H9 (cell line): ENCODE results near the gene CMTM7. TPM values are rescaled to one million over a fixed set of nuclear protein-coding genes. Genes with fewer than 3 reads are reported as not detected.

Experiments
- DNase-seq: peaks from one replicate; pipeline ENCODE4 v3.0.0-alpha.2; 2017
- H2AFZ ChIP-seq: one replicate; pipeline ENCODE4 v1.6.1; 2013; ENCODE audit warnings: mild to moderate bottlenecking, low read length, control low read depth, moderate library complexity
- H2AK5ac ChIP-seq: 2 replicates; pipeline ENCODE4 v1.6.1; 2013; ENCODE audit warnings: low read length, control low read depth, mixed read lengths; ENCODE audit not compliant: insufficient read length
- H2BK120ac ChIP-seq: one replicate; pipeline ENCODE4 v1.6.1; 2013; ENCODE audit warnings: low read depth, mild to moderate bottlenecking, low read length, control low read depth, inconsistent platforms; ENCODE audit not compliant: poor library complexity, severe bottlenecking
- H2BK12ac ChIP-seq: 2 replicates; pipeline ENCODE4 v1.6.1; 2013; ENCODE audit warnings: low read length, control low read depth, mixed read lengths, low read depth; ENCODE audit not compliant: insufficient read length
- H2BK15ac ChIP-seq: 2 replicates; pipeline ENCODE4 v1.6.1; 2013; ENCODE audit warnings: low read depth, low read length, control low read depth
- H2BK20ac ChIP-seq: one replicate; pipeline ENCODE4 v1.6.1; 2013; ENCODE audit warnings: low read depth, mild to moderate bottlenecking, low read length, control low read depth, inconsistent platforms; ENCODE audit not compliant: poor library complexity, severe bottlenecking
- H2BK5ac ChIP-seq: 2 replicates; pipeline ENCODE4 v1.6.1; 2013; ENCODE audit warnings: low read length, control low read depth, mixed read lengths; ENCODE audit not compliant: insufficient read length
- H3K14ac ChIP-seq: 2 replicates; pipeline ENCODE4 v1.6.1; 2013; ENCODE audit warnings: low read length, control low read depth; ENCODE audit not compliant: insufficient read depth
- H3K18ac ChIP-seq: 2 replicates; pipeline ENCODE4 v1.6.1; 2013; ENCODE audit warnings: low read depth, mild to moderate bottlenecking, mixed read lengths, low read length, control low read depth; ENCODE audit not compliant: insufficient read length
- H3K23ac ChIP-seq: 2 replicates; pipeline ENCODE4 v1.6.1; 2013; ENCODE audit warnings: low read length, control low read depth, mixed read lengths, low read depth; ENCODE audit not compliant: insufficient read length
- H3K23me2 ChIP-seq: 2 replicates; pipeline ENCODE4 v1.6.1; 2013; ENCODE audit warnings: low read depth, mild to moderate bottlenecking, mixed read lengths, low read length, control low read depth; ENCODE audit not compliant: insufficient read length, poor library complexity, severe bottlenecking
- H3K27ac ChIP-seq: 2 replicates; pipeline ENCODE4 v1.5.1; 2013; ENCODE audit warnings: low read length, control low read depth, mixed read lengths, low read depth; ENCODE audit not compliant: insufficient read length
- H3K27me3 ChIP-seq: 2 replicates; pipeline ENCODE4 v1.6.1; 2013; ENCODE audit warnings: low read length, control low read depth, inconsistent platforms; ENCODE audit not compliant: insufficient read depth
- H3K4ac ChIP-seq: 2 replicates; pipeline ENCODE4 v1.6.1; 2013; ENCODE audit warnings: low read depth, mild to moderate bottlenecking, control low read depth, inconsistent platforms, low read length, moderate library complexity
- H3K4me1 ChIP-seq: 2 replicates; pipeline ENCODE4 v1.6.1; 2013; ENCODE audit warnings: low read length, control low read depth, inconsistent platforms; ENCODE audit not compliant: insufficient read depth
- H3K4me2 ChIP-seq: 2 replicates; pipeline ENCODE4 v1.6.1; 2013; ENCODE audit warnings: low read length, control low read depth, mixed read lengths; ENCODE audit not compliant: insufficient read length, insufficient read depth
- H3K56ac ChIP-seq: 2 replicates; pipeline ENCODE4 v1.6.1; 2013; ENCODE audit warnings: low read depth, mild to moderate bottlenecking, mixed read lengths, low read length, control low read depth; ENCODE audit not compliant: insufficient read length
- H3K79me1 ChIP-seq: 2 replicates; pipeline ENCODE4 v1.6.1; 2013; ENCODE audit warnings: low read depth, mild to moderate bottlenecking, moderate library complexity, low read length, control low read depth, inconsistent platforms; ENCODE audit not compliant: insufficient read depth, poor library complexity, severe bottlenecking
- H3K79me2 ChIP-seq: 2 replicates; pipeline ENCODE4 v1.6.1; 2013; ENCODE audit warnings: low read length, control low read depth, inconsistent platforms; ENCODE audit not compliant: insufficient read depth
- H3K9ac ChIP-seq: 2 replicates; pipeline ENCODE4 v1.6.1; 2013; ENCODE audit warnings: low read length, control low read depth, mixed read lengths; ENCODE audit not compliant: insufficient read length; ENCODE audit errors: extremely low read depth
- H3K9me3 ChIP-seq: one replicate; pipeline ENCODE4 v1.6.1; 2013; ENCODE audit warnings: low read depth, low read length, inconsistent platforms; ENCODE audit not compliant: control insufficient read depth
- H3T11ph ChIP-seq: one replicate; pipeline ENCODE4 v1.6.1; 2013; ENCODE audit warnings: mild to moderate bottlenecking, low read length, control low read depth, inconsistent platforms
- H4K20me1 ChIP-seq: one replicate; pipeline ENCODE4 v1.6.1; 2013; ENCODE audit not compliant: control insufficient read depth, insufficient read length, insufficient read depth
- H4K5ac ChIP-seq: 2 replicates; pipeline ENCODE4 v1.6.1; 2013; ENCODE audit warnings: low read depth, mild to moderate bottlenecking, mixed read lengths, low read length, control low read depth; ENCODE audit not compliant: insufficient read length
- H4K8ac ChIP-seq: replicated peaks from 2 replicates; pipeline ENCODE4 v1.6.1; 2013; ENCODE audit warnings: low read length, control low read depth, mixed read lengths, low read depth; ENCODE audit not compliant: insufficient read length
- H4K91ac ChIP-seq: 2 replicates; pipeline ENCODE4 v1.6.1; 2013; ENCODE audit warnings: low read depth, mild to moderate bottlenecking, moderate library complexity, mixed read lengths, low read length, control low read depth; ENCODE audit not compliant: insufficient read length
- H3K27ac Mint-ChIP-seq, 3 experiments: 2 replicates in 2 of 3; 3 replicates in 1 of 3; pipeline ENCODE4 v1.8.0; 2020 to 2021; ENCODE audit warnings: mixed read lengths in 3 of 3, mild to moderate bottlenecking in 1 of 3, moderate library complexity in 1 of 3
- H3K27me3 Mint-ChIP-seq: 2 replicates; pipeline ENCODE4 v1.8.0; 2021; ENCODE audit warnings: low read depth, mild to moderate bottlenecking, moderate library complexity, mixed read lengths
- H3K36me3 Mint-ChIP-seq, 3 experiments: 2 replicates in 2 of 3; 3 replicates in 1 of 3; pipeline ENCODE4 v1.8.0; 2020 to 2021; ENCODE audit warnings: low read depth in 3 of 3, mixed read lengths in 3 of 3; ENCODE audit not compliant: insufficient read depth in 1 of 3
- H3K4me1 Mint-ChIP-seq, 2 experiments: 2 replicates each; pipeline ENCODE4 v1.8.0; 2020; ENCODE audit warnings: mixed read lengths in 2 of 2
- H3K4me3 Mint-ChIP-seq, 2 experiments: 2 replicates in 1 of 2; 3 replicates in 1 of 2; pipeline ENCODE4 v1.8.0; 2020 to 2021; ENCODE audit warnings: mild to moderate bottlenecking in 2 of 2, mixed read lengths in 2 of 2, moderate library complexity in 1 of 2
- H3K9me3 Mint-ChIP-seq, 2 experiments: 2 replicates in 1 of 2; 3 replicates in 1 of 2; pipeline ENCODE4 v1.8.0; 2020; ENCODE audit warnings: mild to moderate bottlenecking in 2 of 2, mixed read lengths in 2 of 2, moderate library complexity in 1 of 2
- WGBS: extraction: QIAGEN DNeasy Blood & Tissue Kit; methylation state at CpG from one replicate; pipeline ENCODE4 v1.1.7; 2013; ENCODE audit warnings: missing lambda C conversion rate, low lambda C conversion rate, mixed read lengths; ENCODE audit not compliant: insufficient read length; ENCODE audit errors: extremely low coverage; 5-methylcytosine and 5-hydroxymethylcytosine counted together
- total RNA-seq: library from RNA; stranded (reverse); gene quantifications from 2 replicates; pipeline ENCODE4 v1.2.1, GENCODE V29; 2021
- TF ChIP-seq, protein P1 (sequence below): fragments of 200-600 bp; sonication (generic); conservative IDR thresholded peaks from 3 replicates; pipeline ENCODE4 v1.8.0; 2021; ENCODE audit warnings: antibody characterized with exemption, mild to moderate bottlenecking

Gene CMTM7
- total RNA-seq, 1 experiment from 2014 or later, result 23.9 TPM

DNA sequence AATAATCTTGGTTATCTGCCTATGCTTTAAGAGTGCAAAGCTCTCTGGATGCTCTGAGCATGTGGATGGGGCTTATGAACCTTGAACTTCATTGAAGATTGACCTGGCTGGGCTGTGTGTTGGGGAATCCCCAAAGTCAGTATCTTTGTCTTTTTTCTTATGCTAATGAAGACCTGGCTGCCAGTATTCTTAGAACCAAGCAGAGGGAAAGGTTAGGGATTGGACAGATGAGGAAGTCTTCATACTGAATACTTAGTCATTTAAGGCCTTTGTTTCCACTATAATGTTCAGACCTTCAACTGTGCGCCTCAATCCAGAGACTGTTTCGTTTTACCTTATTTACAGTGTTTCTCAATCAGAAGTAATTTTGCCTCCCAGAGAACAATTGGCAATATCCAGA lies 42.5 kb upstream of the CMTM7 start:
- Histone ChIP-seq H2BK12ac (no peak overlapping the region), H2BK15ac (no peak overlapping the region), H3K23ac (no peak overlapping the region), H2BK5ac (no peak overlapping the region), H4K8ac (no peak overlapping the region), H3K18ac (no peak overlapping the region), H2BK120ac (no peak overlapping the region), H2BK20ac (no peak overlapping the region), H3K4me1 (peaks cover 8% of the 10 kb centered on the region), H3K56ac (no peak overlapping the region), H3K14ac (no peak overlapping the region), H3K79me1 (no peaks in the 10 kb centered on the region), H3K27ac (no peak overlapping the region), H3K9ac (no peak overlapping the region), H3K4ac (no peak overlapping the region), H3K27me3 (no peaks in the 10 kb centered on the region), H4K91ac (no peak overlapping the region), H2AK5ac (no peak overlapping the region), H3T11ph (no peak overlapping the region), H3K79me2 (no peaks in the 10 kb centered on the region), H4K5ac (no peak overlapping the region), H2AFZ (no peak overlapping the region), H3K23me2 (no peaks in the 10 kb centered on the region), H3K9me3 (no peaks in the 10 kb centered on the region), H3K4me2 (no peak overlapping the region), H4K20me1 (no peaks in the 10 kb centered on the region)
- H3K27ac Mint-ChIP-seq, result peak overlapping the region; percentile 5 to 20 (median 8); a peak in 5 of 7 replicates
- H3K4me1 Mint-ChIP-seq, result peaks cover 33 to 37% of the 10 kb centered on the region in 2 experiments
- no peaks in the 10 kb centered on the region for H3K27me3 Mint-ChIP-seq
- H3K9me3 Mint-ChIP-seq, result no peaks in the 10 kb centered on the region
- H3K36me3 Mint-ChIP-seq, result no peaks in the 10 kb centered on the region
- no CpG with 5 or more reads among the region's 2 CpGs for WGBS
- TF ChIP-seq, protein P1, sequence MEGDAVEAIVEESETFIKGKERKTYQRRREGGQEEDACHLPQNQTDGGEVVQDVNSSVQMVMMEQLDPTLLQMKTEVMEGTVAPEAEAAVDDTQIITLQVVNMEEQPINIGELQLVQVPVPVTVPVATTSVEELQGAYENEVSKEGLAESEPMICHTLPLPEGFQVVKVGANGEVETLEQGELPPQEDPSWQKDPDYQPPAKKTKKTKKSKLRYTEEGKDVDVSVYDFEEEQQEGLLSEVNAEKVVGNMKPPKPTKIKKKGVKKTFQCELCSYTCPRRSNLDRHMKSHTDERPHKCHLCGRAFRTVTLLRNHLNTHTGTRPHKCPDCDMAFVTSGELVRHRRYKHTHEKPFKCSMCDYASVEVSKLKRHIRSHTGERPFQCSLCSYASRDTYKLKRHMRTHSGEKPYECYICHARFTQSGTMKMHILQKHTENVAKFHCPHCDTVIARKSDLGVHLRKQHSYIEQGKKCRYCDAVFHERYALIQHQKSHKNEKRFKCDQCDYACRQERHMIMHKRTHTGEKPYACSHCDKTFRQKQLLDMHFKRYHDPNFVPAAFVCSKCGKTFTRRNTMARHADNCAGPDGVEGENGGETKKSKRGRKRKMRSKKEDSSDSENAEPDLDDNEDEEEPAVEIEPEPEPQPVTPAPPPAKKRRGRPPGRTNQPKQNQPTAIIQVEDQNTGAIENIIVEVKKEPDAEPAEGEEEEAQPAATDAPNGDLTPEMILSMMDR, result no peak
- DNase-seq, result no peak
- no peak overlapping the region for H3K4me3 Mint-ChIP-seq
